GM19328 (cell line): ENCODE data around the gene ZFP91.

Experiments used
- ATAC-seq: cut with Tn5 transposase; IDR thresholded peaks from one replicate; pipeline ENCODE4 v1.9.1; 2021; ENCODE audit warnings: mild to moderate bottlenecking, moderate library complexity; ENCODE audit not compliant: unreplicated experiment

Gene ZFP91

GRCh38 chr11:58659404-58659803 lies 80.5 kb downstream of the ZFP91 start:
- no peak for ATAC-seq

- ATAC-seq, result no peak
Measured at GRCh38 chr11:58659910-58660570, 81.2 kb downstream of the ZFP91 start.
